H1 (cell line): ENCODE results near the gene CACNA1G. TPM values are rescaled to one million over a fixed set of nuclear protein-coding genes. Genes with fewer than 3 reads are reported as not detected.
A peak's percentile ranks its signal among the peaks of the same experiment; 100 is the strongest.

Experiments used
- CTCF ChIA-PET: fragments of 300-600 bp; sonication (Branson Sonifier 250); formaldehyde crosslinking; loops from one replicate; lab custom pipeline; 2021; ENCODE audit not compliant: partially characterized antibody; lab: Charles Lee
- POLR2A ChIA-PET: fragments of 300-600 bp; sonication (Branson Sonifier 250); formaldehyde crosslinking; loops from one replicate; lab custom pipeline; 2021; ENCODE audit warnings: inconsistent platforms; ENCODE audit not compliant: partially characterized antibody; lab: Charles Lee
- DNase-seq, 2 experiments: peaks; one replicate each; pipeline versions ENCODE4 v3.0.0 to v3.0.0-alpha.2; 2010 to 2022; ENCODE audit warnings: low spot score in 2 of 2, low read depth in 1 of 2, mixed read lengths in 1 of 2
- FAIRE-seq: peaks from 2 replicates; lab custom pipeline; 2011; peaks lifted over from hg19 to GRCh38; lab: Jason Lieb, UNC
- H2AFZ ChIP-seq: 2 replicates; pipeline ENCODE4 v1.8.1; 2012; ENCODE audit warnings: low read length, inconsistent platforms
- H2AK5ac ChIP-seq: 2 replicates; pipeline ENCODE4 v1.6.1; 2013; ENCODE audit warnings: low read depth, low read length
- H2BK120ac ChIP-seq: replicated peaks from 2 replicates; pipeline ENCODE3; 2013; ENCODE audit warnings: low read depth, low read length, inconsistent platforms
- H2BK12ac ChIP-seq: 2 replicates; pipeline ENCODE4 v1.6.1; 2013; ENCODE audit warnings: low read depth, low read length
- H2BK15ac ChIP-seq: 2 replicates; pipeline ENCODE4 v1.6.1; 2013; ENCODE audit warnings: low read length
- H2BK20ac ChIP-seq: 2 replicates; pipeline ENCODE4 v1.6.1; 2013; ENCODE audit warnings: low read length
- H2BK5ac ChIP-seq: 2 replicates; pipeline ENCODE4 v1.6.1; 2013; ENCODE audit warnings: low read depth, low read length
- H3K14ac ChIP-seq: 2 replicates; pipeline ENCODE4 v1.6.1; 2013; ENCODE audit warnings: inconsistent platforms; ENCODE audit not compliant: insufficient read length
- H3K18ac ChIP-seq: 2 replicates; pipeline ENCODE4 v1.6.1; 2013; ENCODE audit warnings: low read length; ENCODE audit errors: extremely low read depth
- H3K23ac ChIP-seq: 2 replicates; pipeline ENCODE4 v1.6.1; 2013; ENCODE audit warnings: inconsistent platforms; ENCODE audit not compliant: insufficient read length
- H3K23me2 ChIP-seq: 2 replicates; pipeline ENCODE4 v1.6.1; 2013; ENCODE audit warnings: low read depth, low read length
- H3K27ac ChIP-seq: 2 replicates; pipeline ENCODE4 v1.6.1; 2011; ENCODE audit warnings: low read depth, low read length, inconsistent platforms
- H3K27me3 ChIP-seq, 4 experiments: replicated peaks in 1 of 4; 1 replicate in 1 of 4; 2 replicates in 3 of 4; pipeline versions ENCODE4 v1.6.1 to v1.8.1; 2011 to 2013; ENCODE audit warnings: low read length in 3 of 4, mild to moderate bottlenecking in 3 of 4, inconsistent platforms in 2 of 4, mixed read lengths in 2 of 4, moderate library complexity in 1 of 4; ENCODE audit not compliant: control insufficient read depth in 3 of 4, insufficient read depth in 3 of 4; ENCODE audit errors: extremely low read depth in 1 of 4
- H3K36me3 ChIP-seq, 4 experiments: 2 replicates each; pipeline versions ENCODE4 v1.6.1 to v1.8.1; 2011 to 2013; ENCODE audit warnings: mild to moderate bottlenecking in 4 of 4, low read length in 3 of 4, moderate library complexity in 2 of 4, control low read depth in 1 of 4, inconsistent platforms in 1 of 4; ENCODE audit not compliant: insufficient read depth in 4 of 4, control insufficient read depth in 2 of 4
- H3K4ac ChIP-seq: replicated peaks from 2 replicates; pipeline ENCODE3; 2013; ENCODE audit warnings: low read length, low read depth, mixed read lengths, inconsistent platforms; ENCODE audit not compliant: insufficient read length
- H3K4me1 ChIP-seq, 4 experiments: replicated peaks in 1 of 4; 1 replicate in 1 of 4; 2 replicates in 3 of 4; pipeline versions ENCODE4 v1.6.1 to v1.8.1; 2011 to 2013; ENCODE audit warnings: low read length in 3 of 4, inconsistent platforms in 2 of 4, mixed read lengths in 1 of 4; ENCODE audit not compliant: insufficient read depth in 4 of 4, control insufficient read depth in 3 of 4
- H3K4me2 ChIP-seq, 2 experiments: 2 replicates each; pipeline versions ENCODE4 v1.6.1 to v1.8.1; 2011 to 2013; ENCODE audit warnings: low read depth in 2 of 2, low read length in 2 of 2, control low read depth in 1 of 2, inconsistent platforms in 1 of 2, mild to moderate bottlenecking in 1 of 2; ENCODE audit not compliant: insufficient read depth in 1 of 2
- H3K4me3 ChIP-seq, 4 experiments: fragments of 200-600, 300-600 bp in 1 of 4; sonication (generic), shearing (Covaris generic), sonication (Bioruptor Twin) in 1 of 4; 2 replicates each; pipeline versions ENCODE4 v1.5.1 to v1.8.1; 2011 to 2016; ENCODE audit warnings: low read length in 4 of 4, low read depth in 3 of 4, control low read depth in 2 of 4, inconsistent platforms in 2 of 4, mild to moderate bottlenecking in 2 of 4, mixed read lengths in 1 of 4, moderate library complexity in 1 of 4; ENCODE audit not compliant: insufficient read depth in 2 of 4; ENCODE audit errors: extremely low read depth in 1 of 4
- H3K56ac ChIP-seq: replicated peaks from 2 replicates; pipeline ENCODE3; 2013; ENCODE audit warnings: low read depth, mild to moderate bottlenecking, mixed read lengths, low read length, inconsistent platforms; ENCODE audit not compliant: insufficient read length
- H3K79me1 ChIP-seq: 2 replicates; pipeline ENCODE4 v1.6.1; 2013; ENCODE audit warnings: low read depth, low read length, control low read depth
- H3K79me2 ChIP-seq, 2 experiments: 2 replicates each; pipeline versions ENCODE4 v1.6.1 to v1.8.1; 2012 to 2013; ENCODE audit warnings: low read length in 2 of 2, mild to moderate bottlenecking in 2 of 2, inconsistent platforms in 1 of 2; ENCODE audit not compliant: insufficient read depth in 2 of 2, control insufficient read depth in 1 of 2
- H3K9ac ChIP-seq, 4 experiments: replicated peaks in 1 of 4; 1 replicate in 1 of 4; 2 replicates in 3 of 4; pipeline versions ENCODE4 v1.6.1 to v1.8.1; 2011 to 2013; ENCODE audit warnings: low read depth in 3 of 4, low read length in 3 of 4, control low read depth in 2 of 4, mild to moderate bottlenecking in 2 of 4, moderate library complexity in 2 of 4, inconsistent platforms in 1 of 4; ENCODE audit errors: extremely low read depth in 1 of 4
- H3K9me3 ChIP-seq, 2 experiments: 2 replicates each; pipeline versions ENCODE4 v1.6.1 to v1.8.1; 2012 to 2013; ENCODE audit warnings: mild to moderate bottlenecking in 2 of 2, moderate library complexity in 2 of 2, control low read depth in 1 of 2, inconsistent platforms in 1 of 2, low read depth in 1 of 2, low read length in 1 of 2, mixed read lengths in 1 of 2; ENCODE audit not compliant: insufficient read depth in 2 of 2
- H4K20me1 ChIP-seq, 2 experiments: replicated peaks in 1 of 2; 2 replicates each; pipeline versions ENCODE3 to v1.8.1; 2011 to 2013; ENCODE audit warnings: inconsistent platforms in 2 of 2, low read length in 2 of 2, mild to moderate bottlenecking in 1 of 2; ENCODE audit not compliant: insufficient read depth in 2 of 2, control insufficient read depth in 1 of 2
- H4K5ac ChIP-seq: 2 replicates; pipeline ENCODE4 v1.6.1; 2013; ENCODE audit warnings: low read length, low read depth, mixed read lengths, inconsistent platforms; ENCODE audit not compliant: insufficient read length
- H4K8ac ChIP-seq: 2 replicates; pipeline ENCODE4 v1.8.0; 2013; ENCODE audit warnings: mild to moderate bottlenecking, moderate library complexity, low read length, inconsistent platforms; ENCODE audit not compliant: insufficient read depth; ENCODE audit errors: extremely low read depth
- H4K91ac ChIP-seq: replicated peaks from 2 replicates; pipeline ENCODE3; 2013; ENCODE audit warnings: low read length, mixed read lengths, inconsistent platforms; ENCODE audit not compliant: insufficient read length
- CHD2 ChIP-seq: IDR thresholded peaks from 2 replicates; pipeline ENCODE4 v1.6.1; 2012; ENCODE audit warnings: low read length, improper control_type of control experiment
- WGBS, 2 experiments: shearing (Covaris generic) in 1 of 2; methylation state at CpG; one replicate each; pipeline versions ENCODE4 v1.1.6 to v1.1.7; 2013 to 2015; ENCODE audit warnings: low lambda C conversion rate in 2 of 2, mixed read lengths in 2 of 2, inconsistent platforms in 1 of 2, low coverage in 1 of 2, missing lambda C conversion rate in 1 of 2; ENCODE audit not compliant: insufficient replicate concordance in 2 of 2, insufficient coverage in 1 of 2, insufficient read length in 1 of 2; ENCODE audit errors: extremely low coverage in 1 of 2, missing lambda C conversion rate in 1 of 2; 5-methylcytosine and 5-hydroxymethylcytosine counted together
- polyA plus RNA-seq, 7 experiments: library from polyadenylated mRNA; depleted of rRNA in 3 of 7; stranded (reverse) in 5 of 7; unstranded in 2 of 7; fragments of >200 nt in 5 of 7; fragments of 200-250 nt in 2 of 7; gene quantifications; 1 replicate in 5 of 7; 2 replicates in 1 of 7; 4 replicates in 1 of 7; pipeline versions ENCODE4 v1.2.1 to v1.2.3, GENCODE V29; 2011 to 2013; ENCODE audit warnings: missing spikeins in 2 of 7, mixed read lengths in 2 of 7
- total RNA-seq: library from RNA; stranded (reverse); fragmentation: NEBNext Ultra II Directional; extraction: Animal tissue kit (Norgen Biotek cat#: 25700); gene quantifications from 2 replicates; pipeline ENCODE4 v1.2.1, GENCODE V29; 2021

Gene CACNA1G
- total and polyA plus RNA-seq, 2 of the 8 experiments (the other 6 are each of a cell fraction or from before 2014, with no cell fraction given): 2.9 to 4.9 TPM

- Histone ChIP-seq H2BK20ac (no peak overlapping the region), H4K20me1 (no peaks in the 10 kb centered on the region), H4K8ac (no peak overlapping the region; the same call in 1 of the 2 replicates), H2AK5ac (no peak overlapping the region), H3K27me3 (peaks cover 0 to 7% (median 2%) of the 10 kb centered on the region in 4 experiments; a peak in 3 of 7 replicates), H3K79me1 (no peaks in the 10 kb centered on the region), H3K4me1 (peaks cover 5 to 13% (median 8%) of the 10 kb centered on the region in 4 experiments), H2BK15ac (0 out of 2 replicates have a peak overlapping the region, but pooled peaks have one; percentile 23), H3K9me3 (no peaks in the 10 kb centered on the region), H4K91ac (no peak overlapping the region), H3K9ac (no peak overlapping the region), H3K4ac (no peak overlapping the region), H3K23ac (no peak overlapping the region), H3K27ac (no peak overlapping the region), H3K23me2 (peaks cover 5% of the 10 kb centered on the region; the same call in 1 of the 2 replicates), H3K79me2 (no peaks in the 10 kb centered on the region), H3K4me2 (no peak overlapping the region), H2AFZ (no peak overlapping the region), H2BK120ac (no peak overlapping the region), H3K18ac (no peak overlapping the region), H4K5ac (no peak overlapping the region), H3K4me3 (no peak overlapping the region), H3K14ac (no peak overlapping the region), H3K36me3 (no peaks in the 10 kb centered on the region), H2BK5ac (no peak overlapping the region), H3K56ac (no peak overlapping the region), H2BK12ac (no peak overlapping the region)
- FAIRE-seq (no peak), DNase-seq (no peak)
- CTCF ChIA-PET: interaction anchor here (0.8 to 2.7 kb wide), 4 partner anchors 12 to 103 kb away, joined by 4 to 9 read pairs (median 6); no protein-coding TSS in a partner anchor
- WGBS, 2 experiments: 72% methylated on average over 3 of the region's 4 CpGs; no CpG with 5 or more reads in 1 of the 2 experiments
- no peak for TF ChIP-seq CHD2
- POLR2A ChIA-PET: interaction anchor here (0.6 to 1.3 kb wide), 2 partner anchors 49 to 641 kb away, joined by 3 read pairs; no protein-coding TSS in a partner anchor
These were observed 32.5 kb upstream of the CACNA1G start for GRCh38 chr17:50527949-50528474.
